Measurements from ENCODE around the gene FBXO47. TPM values are rescaled to one million over a fixed set of nuclear protein-coding genes. Genes with fewer than 3 reads are reported as not detected.
"Not testable (repeated sequence)": the region's sequence is repeated elsewhere in the genome, so short reads cannot be mapped to it uniquely, and the experiment has no call there.

The FBXO47 gene
- total RNA-seq, 1 donor, result not detected

GRCh38 chr17:38981636-38982035 lies 14.4 kb upstream of the FBXO47 start:
- DNase-seq (ENCODE audit: low read depth in 2 of 3, low spot score in 2 of 3), result no peak

- no peak for DNase-seq (ENCODE audit: low read depth in 2 of 3, low spot score in 2 of 3)
Observed at GRCh38 chr17:38980490-38981217, 13.5 kb upstream of the FBXO47 start.

- DNase-seq (ENCODE audit: low read depth in 2 of 3, low spot score in 2 of 3), result no peak
Observed at GRCh38 chr17:38978180-38978579, 11.0 kb upstream of the FBXO47 start.

DNA sequence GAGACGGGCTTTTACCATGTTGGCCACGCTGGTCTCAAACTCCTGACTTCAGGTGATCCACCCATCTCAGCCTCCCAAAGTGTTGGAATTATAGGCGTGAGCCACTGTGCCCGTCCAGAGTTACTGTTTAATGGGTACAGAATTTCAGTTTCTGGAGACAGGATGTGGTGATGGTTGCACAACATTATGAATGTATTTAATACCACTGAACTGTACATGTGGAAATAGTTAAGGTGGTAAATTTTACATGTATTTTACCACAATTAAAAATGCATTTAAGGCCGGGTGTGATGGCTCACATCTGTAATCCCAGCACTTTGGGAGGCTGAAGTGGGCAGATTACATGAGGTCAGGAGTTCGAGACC lies 9.0 kb upstream of the FBXO47 start:
- DNase-seq (ENCODE audit: low read depth in 2 of 3, low spot score in 2 of 3), result peak in 1 of 3 donors; percentile 45

DNA sequence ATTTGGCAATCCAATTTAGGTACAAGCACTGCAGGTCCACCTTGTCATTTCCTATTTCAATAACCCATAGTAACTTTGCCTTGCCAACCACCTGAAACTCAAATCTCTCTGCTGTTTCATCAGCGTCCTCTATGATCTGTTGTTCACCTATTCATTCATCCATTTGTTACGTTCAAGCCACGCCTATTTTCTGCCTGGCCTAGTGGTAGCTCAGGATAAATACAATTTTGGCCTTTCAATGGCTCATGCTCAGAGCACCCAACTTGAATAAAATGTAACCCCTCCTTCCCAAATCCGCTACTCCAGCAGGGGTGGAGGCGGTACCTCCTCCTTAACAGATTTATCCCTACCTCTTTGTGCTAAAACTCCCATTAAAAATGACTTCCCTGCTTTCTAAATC lies 3.6 kb upstream of the FBXO47 start:
- no peak for DNase-seq (ENCODE audit: low read depth in 2 of 3, low spot score in 2 of 3)

DNA sequence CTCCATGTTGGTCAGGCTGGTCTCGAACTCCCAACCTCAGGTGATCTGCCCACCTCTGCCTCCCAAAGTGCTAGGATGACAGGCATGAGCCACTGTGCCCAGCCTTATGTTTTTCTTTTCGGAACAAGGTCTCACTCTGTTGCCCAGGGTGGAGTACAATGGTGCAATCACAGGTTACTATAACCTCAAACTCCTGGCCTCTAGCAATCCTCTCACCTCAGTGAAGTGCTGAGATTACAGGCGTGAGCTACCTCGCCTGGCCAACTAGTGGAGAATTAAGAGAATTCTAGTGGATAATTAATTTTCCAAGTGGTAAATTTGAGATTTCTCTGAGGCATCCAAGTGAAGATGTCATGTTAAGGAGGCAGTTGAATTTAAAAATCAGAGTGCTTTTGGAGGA lies 2.9 kb upstream of the FBXO47 start:
- DNase-seq (ENCODE audit: low read depth in 2 of 3, low spot score in 2 of 3), result no peak

- DNase-seq (ENCODE audit: low read depth in 2 of 3, low spot score in 2 of 3), result no peak
Observed at GRCh38 chr17:38969281-38969680, 2.1 kb upstream of the FBXO47 start.

DNA sequence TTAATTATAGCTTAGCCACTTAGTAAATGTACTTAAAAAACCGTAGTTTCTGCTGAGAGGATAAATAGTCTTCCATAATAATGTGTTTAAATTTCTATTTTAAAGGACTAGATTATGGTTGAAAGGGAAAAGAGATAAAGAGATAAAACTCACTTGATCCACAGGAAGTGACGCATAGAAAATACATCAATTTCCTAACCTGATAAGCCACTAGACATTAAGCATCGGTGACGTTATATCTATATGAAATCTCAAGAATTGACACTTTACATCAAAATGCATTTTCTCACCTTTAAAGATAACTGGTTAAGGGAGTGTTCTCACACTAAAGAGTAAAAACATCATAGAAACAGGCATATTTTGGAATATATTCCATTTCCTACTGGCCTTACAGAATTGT lies 5.8 kb downstream of the FBXO47 start:
- no peak for DNase-seq (ENCODE audit: low read depth in 2 of 3, low spot score in 2 of 3)

GRCh38 chr17:38960402-38960801 lies 6.8 kb downstream of the FBXO47 start:
- DNase-seq (ENCODE audit: low read depth in 2 of 3, low spot score in 2 of 3), result no peak

DNA sequence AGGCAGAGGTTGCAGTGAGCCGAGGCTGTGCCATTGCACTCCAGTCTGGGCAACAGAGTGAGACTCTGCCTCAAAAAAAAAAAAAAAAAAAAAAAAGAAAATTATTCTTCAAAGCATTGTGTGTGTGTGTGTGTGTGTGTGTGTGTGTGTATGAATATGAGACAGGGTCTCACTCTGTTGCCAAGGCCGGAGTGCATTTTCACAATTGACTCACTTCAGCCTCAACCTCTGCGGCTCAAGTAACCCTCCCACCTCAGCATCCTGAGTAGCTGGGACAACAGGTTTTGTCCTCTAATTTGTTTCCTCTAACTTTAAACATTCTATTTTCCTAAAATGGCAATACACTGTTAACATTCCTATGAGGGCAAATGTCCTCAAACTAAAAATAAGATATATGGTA lies 7.7 kb downstream of the FBXO47 start:
- no peak for DNase-seq (ENCODE audit: low read depth in 2 of 3, low spot score in 2 of 3)

GRCh38 chr17:38958756-38959155 lies 8.4 kb downstream of the FBXO47 start:
- DNase-seq (ENCODE audit: low read depth in 2 of 3, low spot score in 2 of 3), result no peak

DNA sequence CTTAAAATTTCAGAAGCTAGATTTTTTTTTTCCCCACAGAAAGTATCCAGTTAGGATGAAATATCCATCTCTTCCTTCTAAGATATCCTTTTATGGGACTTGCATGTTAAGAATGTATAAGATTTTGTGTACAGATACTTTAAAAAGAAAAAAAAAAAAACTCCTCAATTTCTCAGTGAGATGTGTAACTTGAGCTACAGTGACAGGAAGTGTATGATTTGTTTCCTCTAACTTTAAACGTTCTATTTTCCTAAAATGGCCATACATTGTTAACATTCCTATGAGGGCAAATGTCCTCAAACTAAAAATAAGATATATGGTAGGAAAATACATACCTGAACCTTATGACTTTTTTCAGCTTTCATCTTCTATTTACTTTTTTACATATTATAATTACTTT lies 8.9 kb downstream of the FBXO47 start:
- no peak for DNase-seq (ENCODE audit: low read depth in 2 of 3, low spot score in 2 of 3)

DNA sequence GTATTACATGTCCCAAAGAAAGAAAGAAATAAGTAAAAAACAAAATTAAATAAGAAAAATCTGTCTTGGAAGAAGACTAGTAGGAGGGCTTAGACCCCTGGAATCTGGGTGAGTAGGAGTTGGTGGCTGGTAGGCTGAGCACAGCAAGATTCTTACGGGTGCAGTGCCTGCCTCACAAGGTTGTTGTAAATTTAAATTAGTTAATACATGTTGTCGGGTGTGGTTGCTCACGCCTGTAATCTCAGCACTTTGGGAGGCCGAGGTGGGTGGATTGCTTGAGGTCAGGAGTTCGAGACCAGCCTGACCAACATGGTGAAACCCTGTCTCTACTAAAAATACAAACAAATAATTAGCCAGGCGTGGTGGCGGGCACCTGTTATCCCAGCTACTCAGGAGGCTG lies 13.4 kb downstream of the FBXO47 start:
- not testable (repeated sequence) for DNase-seq (ENCODE audit: low read depth in 2 of 3, low spot score in 2 of 3)

GRCh38 chr17:38947189-38947588 lies 20.0 kb downstream of the FBXO47 start:
- DNase-seq (ENCODE audit: low read depth in 2 of 3, low spot score in 2 of 3), result no peak

DNA sequence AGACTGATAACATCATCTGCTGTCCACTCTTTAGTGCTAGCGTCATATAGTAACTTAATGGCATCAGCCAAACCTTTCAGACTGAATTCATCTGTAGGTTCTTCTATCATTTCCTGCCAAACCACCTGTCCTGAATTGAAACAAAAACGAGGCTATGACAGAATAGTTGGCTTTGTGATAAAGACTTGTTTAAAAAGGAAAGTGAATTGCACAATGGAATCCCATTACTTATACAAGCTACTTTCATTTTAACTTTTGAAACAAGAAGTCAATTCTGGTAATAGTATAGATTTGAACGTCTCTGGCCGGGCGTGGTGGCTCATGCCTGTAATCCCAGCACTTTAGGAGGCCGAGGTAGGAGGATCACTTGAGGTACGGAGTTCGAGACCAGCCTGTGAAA lies 23.6 kb downstream of the FBXO47 start:
- peak in 1 of 3 donors; percentile 22 for DNase-seq (ENCODE audit: low read depth in 2 of 3, low spot score in 2 of 3)

DNA sequence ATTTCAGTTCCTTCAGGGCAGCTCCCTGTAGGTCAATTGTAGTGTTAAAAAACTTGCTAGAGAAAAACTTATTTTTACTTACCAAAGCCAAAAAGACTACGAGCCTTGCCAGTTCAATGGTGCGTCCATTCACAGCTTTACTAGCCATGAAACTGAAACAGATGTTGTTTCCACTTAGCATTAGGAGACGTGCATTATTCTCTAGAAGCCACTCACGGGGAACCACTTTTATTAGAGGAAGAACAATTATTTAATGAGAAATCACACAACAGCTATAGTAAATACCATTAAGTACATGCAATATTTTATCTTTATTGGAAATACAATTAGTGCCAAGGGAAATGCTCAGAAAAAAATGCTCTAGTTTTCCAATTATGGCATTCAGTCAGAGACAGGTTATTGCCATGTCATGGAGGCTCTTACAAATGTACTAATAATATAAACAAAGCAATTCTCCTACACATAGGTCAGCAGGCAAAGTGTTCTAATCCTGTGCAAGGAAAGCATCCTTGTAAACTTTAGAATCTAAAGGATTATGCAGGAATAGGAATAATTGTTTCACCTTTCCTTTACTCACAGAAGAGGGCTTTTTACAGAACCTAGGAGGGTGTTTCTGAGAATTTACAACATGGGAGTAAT lies 24.4 kb downstream of the FBXO47 start:
- DNase-seq (ENCODE audit: low read depth in 2 of 3, low spot score in 2 of 3), result no peak

DNA sequence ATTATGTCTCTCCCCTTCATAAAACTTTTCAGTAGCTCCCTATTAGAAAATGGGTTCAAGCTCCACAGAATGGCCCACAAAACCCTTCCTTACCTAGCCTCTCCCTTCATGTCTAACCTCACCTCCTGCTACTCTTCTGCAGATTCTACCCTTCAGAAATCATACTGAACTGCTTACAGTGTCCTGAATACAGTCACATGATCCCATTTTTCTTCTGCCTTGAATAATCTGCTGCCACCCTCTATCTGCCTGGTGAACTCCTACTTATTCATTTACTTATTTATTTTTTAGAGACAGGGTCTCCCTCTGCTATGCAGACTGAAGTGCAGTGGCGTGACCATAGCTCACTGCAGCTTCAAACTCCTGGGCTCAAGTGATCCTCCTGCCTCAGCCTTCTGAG lies 26.8 kb downstream of the FBXO47 start:
- DNase-seq (ENCODE audit: low read depth in 2 of 3, low spot score in 2 of 3), result no peak

DNA sequence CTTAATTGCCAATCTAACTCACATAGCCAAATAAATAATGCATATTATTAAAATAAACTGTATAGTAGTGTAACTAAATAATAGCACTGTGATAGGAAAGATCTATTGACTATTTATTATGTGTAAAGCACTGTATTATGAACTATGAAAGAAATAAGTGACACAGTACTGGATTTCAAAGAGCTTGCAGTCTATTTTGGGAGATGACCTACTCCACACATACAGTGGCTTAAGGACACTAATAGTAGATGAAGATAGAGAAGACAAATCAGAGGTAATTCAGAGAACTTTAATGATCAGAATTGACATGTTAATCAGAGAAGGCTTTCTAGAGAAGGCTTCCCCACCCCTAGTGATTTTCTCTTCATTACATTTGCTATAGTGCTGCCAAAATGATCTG lies 27.2 kb downstream of the FBXO47 start:
- DNase-seq (ENCODE audit: low read depth in 2 of 3, low spot score in 2 of 3), result no peak

DNA sequence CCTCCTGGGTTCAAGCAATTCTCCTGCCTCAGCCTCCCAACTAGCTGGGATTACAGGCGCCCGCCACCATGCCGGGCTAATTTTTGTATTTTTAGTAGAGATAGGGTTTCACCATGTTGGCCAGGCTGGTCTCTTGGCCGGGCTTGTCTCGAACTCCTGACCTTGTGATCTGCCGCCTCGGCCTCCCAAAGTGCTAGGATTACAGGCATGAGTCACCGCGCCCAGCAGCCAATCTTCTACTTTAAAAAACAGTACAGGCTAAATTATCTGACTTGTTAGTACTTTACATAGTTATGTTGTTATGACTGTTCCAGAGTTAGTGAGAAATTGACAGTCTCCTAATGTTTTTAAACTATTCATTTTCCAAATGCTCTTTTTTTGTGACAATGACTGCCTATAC lies 33.2 kb downstream of the FBXO47 start:
- not testable (repeated sequence) for DNase-seq (ENCODE audit: low read depth in 2 of 3, low spot score in 2 of 3)

GRCh38 chr17:38930782-38931181 lies 36.4 kb downstream of the FBXO47 start:
- DNase-seq (ENCODE audit: low read depth in 2 of 3, low spot score in 2 of 3), result not testable (repeated sequence)

DNA sequence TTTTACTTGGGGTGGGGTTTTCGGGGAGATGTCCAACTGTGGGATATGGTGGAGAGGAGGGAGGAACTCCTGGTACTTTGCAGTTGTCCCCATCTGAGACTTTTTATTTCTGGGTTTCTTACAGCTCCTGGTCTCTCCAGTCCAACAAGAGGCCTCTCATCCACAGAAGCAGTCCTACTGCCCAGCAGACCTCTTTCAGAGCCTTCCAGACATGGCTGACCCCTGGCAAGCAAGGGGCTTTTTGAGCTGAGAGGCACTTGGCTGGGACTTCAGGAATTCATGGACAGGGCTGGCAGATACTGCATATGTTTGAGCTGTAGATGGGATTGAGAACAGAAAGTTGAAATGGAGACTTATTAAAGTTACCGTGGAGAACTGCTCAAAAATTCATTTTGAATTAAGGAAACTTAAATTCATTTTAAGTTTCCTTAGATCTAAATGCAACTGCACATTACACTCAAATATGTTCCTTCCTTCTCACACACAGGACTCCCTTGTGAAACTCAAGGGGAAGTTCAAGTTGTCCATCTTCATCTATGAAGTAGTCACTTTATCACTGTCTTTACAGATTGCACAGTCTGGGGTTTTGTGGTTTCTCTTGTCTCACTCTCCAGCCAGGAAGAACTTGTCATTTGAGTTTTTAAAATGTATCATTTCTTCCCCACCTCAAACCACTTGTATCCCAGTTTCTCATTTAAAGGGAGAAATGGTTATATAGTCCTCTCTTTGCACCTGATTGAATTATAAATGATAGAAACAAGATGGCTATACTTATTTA lies 40.7 kb downstream of the FBXO47 start:
- peak in 2 of 3 donors; percentile 65 to 85 for DNase-seq (ENCODE audit: low read depth in 2 of 3, low spot score in 2 of 3)

All from hematopoietic multipotent progenitor cell (in vitro differentiated cells).